Lower leg skin (tissue), 4 donors: ENCODE results near the gene NUSAP1. TPM values are rescaled to one million over a fixed set of nuclear protein-coding genes. Genes with fewer than 3 reads are reported as not detected.

ENCODE experiments used
- DNase-seq, 2 donors: peaks; one replicate each; pipeline ENCODE4 v3.0.0-alpha.2; 2019; ENCODE audit warnings: low spot score in 2 of 2
- H3K4me3 ChIP-seq: fragments of 200-600 bp; sonication (generic); 2 replicates; pipeline ENCODE4 v1.5.1; 2017; ENCODE audit warnings: mild to moderate bottlenecking, low read depth; ENCODE audit not compliant: poor library complexity, severe bottlenecking
- CTCF ChIP-seq, 3 donors: fragments of 450-650 bp; IDR thresholded peaks; one replicate each; pipeline ENCODE4 v1.5.1; 2016; ENCODE audit warnings: antibody characterized with exemption in 3 of 3, mild to moderate bottlenecking in 3 of 3, moderate library complexity in 2 of 3
- POLR2A ChIP-seq, 2 donors: fragments of 450-650 bp; IDR thresholded peaks; one replicate each; pipeline ENCODE4 v1.6.1; 2016 to 2017; ENCODE audit warnings: antibody characterized with exemption in 2 of 2, mild to moderate bottlenecking in 1 of 2, moderate library complexity in 1 of 2
- WGBS, 2 donors: methylation state at CpG; one replicate each; pipeline ENCODE4 v1.1.5; 2018; 5-methylcytosine and 5-hydroxymethylcytosine counted together
- intact Hi-C: fragments of 100-400 bp; cut with DNase I; formaldehyde crosslinking; loops from one replicate; pipeline ENCODE4 v1.15.0; 2023; ENCODE audit warnings: low total_unique reads
- total RNA-seq, 4 donors: library from RNA; depleted of rRNA; stranded (reverse); fragments of >200 nt; gene quantifications; one replicate each; pipeline ENCODE4 v1.1.0, GENCODE V29; 2016

NUSAP1 gene
- total RNA-seq, 4 donors from 2014 or later = 3.2 to 17.4 (median 12.0) TPM

GRCh38 chr15:41337047-41337446, 4.4 kb downstream of the NUSAP1 start:
- H3K4me3 ChIP-seq = no peak overlapping the region
- 98 to 100% methylated on average over 6 of the region's 6 CpGs for WGBS, 2 donors
- no peak for TF ChIP-seq POLR2A (IDR thresholded peaks at IDR 0.05)
- TF ChIP-seq CTCF (IDR thresholded peaks at IDR 0.05) = no peak
- intact Hi-C loops = no loop called here
- DNase-seq = no peak

- 72 to 73% methylated on average over 13 of the region's 13 CpGs for WGBS, 2 donors
- no peak for DNase-seq
- H3K4me3 ChIP-seq = no peak overlapping the region
- intact Hi-C loops = no loop called here
- TF ChIP-seq POLR2A (IDR thresholded peaks at IDR 0.05) (no peak), CTCF (IDR thresholded peaks at IDR 0.05) (no peak)
Measured at GRCh38 chr15:41337631-41338522, 5.2 kb downstream of the NUSAP1 start.

GRCh38 chr15:41340189-41340695, 7.6 kb downstream of the NUSAP1 start:
- no peak overlapping the region for H3K4me3 ChIP-seq
- DNase-seq = no peak
- 84 to 91% methylated on average over 5 of the region's 5 CpGs for WGBS, 2 donors
- intact Hi-C loops = no loop called here
- TF ChIP-seq POLR2A (IDR thresholded peaks at IDR 0.05) (no peak), CTCF (IDR thresholded peaks at IDR 0.05) (no peak)

GRCh38 chr15:41341519-41341918, 8.8 kb downstream of the NUSAP1 start:
- 67 to 96% methylated on average over 4 of the region's 4 CpGs for WGBS, 2 donors

GRCh38 chr15:41347236-41347635, 14.6 kb downstream of the NUSAP1 start:
- intact Hi-C loops = no loop called here
- WGBS, 2 donors = 84 to 95% methylated on average over 5 of the region's 5 CpGs
- TF ChIP-seq CTCF (IDR thresholded peaks at IDR 0.05) (no peak), POLR2A (IDR thresholded peaks at IDR 0.05) (no peak)
- DNase-seq = no peak
- H3K4me3 ChIP-seq = no peak overlapping the region

More at GRCh38 chr15:41341519-41341918, 8.8 kb downstream of the NUSAP1 start:
- no peak for DNase-seq
- TF ChIP-seq POLR2A (IDR thresholded peaks at IDR 0.05) = no peak
- no peak for TF ChIP-seq CTCF (IDR thresholded peaks at IDR 0.05)
- intact Hi-C loops = no loop called here
- no peak overlapping the region for H3K4me3 ChIP-seq
